Activated CD4-positive, alpha-beta T cell treated with anti-CD3 and anti-CD28 coated beads for 24 hours (primary cell): ENCODE results near the gene SMIM7.
"Not testable (repeated sequence)": the region's sequence is repeated elsewhere in the genome, so short reads cannot be mapped to it uniquely, and the experiment has no call there.

Source experiments
- DNase-seq, 2 donors: peaks; one replicate each; pipeline ENCODE4 v3.0.0-alpha.2; 2020; ENCODE audit warnings: low read depth in 2 of 2

Gene SMIM7

DNA sequence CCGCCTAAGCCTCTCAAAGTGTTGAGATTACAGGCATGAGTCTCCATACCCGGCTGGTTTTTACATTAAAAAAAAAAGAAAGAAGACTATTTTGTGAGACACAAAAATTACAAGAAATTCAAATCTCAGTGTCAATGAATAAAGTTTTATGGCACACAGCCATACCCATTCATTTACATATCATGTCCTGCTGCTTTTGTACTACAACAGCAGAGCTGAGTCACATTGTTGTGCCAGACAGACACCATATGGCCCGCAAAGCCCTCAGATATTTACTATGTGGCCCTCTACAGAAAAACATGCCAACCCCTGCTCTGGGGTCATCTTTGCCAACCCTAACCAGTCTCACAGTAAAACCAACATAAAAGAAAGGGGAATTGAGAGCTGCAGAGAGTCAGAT, 5.3 kb downstream of the SMIM7 start:
- no peak for DNase-seq

DNA sequence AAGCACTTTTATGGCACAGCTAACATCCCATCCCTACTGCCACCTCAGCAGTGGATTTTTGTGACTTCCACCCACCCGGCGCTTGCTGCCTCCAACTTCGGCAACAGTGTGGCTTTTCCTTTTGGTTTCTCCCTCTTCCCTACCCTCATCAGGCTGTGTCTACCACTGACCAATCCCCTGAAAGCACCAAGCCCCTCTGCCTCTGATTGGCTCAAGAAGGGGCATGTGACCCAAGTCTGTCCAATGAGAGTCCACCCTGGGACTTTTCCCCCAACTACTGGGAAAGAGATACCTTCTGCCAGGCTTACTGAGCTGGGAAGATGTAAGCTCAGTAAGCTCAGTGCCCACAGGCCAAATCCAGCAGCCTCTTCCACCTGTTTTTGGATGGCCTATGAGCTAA, 5.8 kb downstream of the SMIM7 start:
- DNase-seq, result no peak

DNA sequence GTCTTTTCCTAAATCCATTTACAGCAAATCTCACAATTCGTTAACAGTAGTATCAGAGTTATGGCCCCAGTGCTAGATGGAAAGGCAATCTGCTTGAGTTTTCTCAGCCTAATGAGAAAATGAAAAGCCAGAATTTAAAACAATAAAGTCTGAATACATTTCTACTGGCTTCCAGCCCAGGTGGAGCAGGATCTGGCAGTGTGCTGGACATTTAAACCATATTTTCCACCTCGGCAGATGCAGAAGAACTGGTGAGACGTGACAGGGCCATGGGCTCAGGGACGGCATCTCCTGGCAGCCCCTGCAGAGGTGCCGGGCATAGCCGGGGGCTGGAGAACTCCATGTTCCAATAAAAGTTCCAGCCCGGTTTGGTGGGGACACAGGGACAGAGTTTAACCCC, 7.1 kb downstream of the SMIM7 start:
- DNase-seq, result no peak

DNA sequence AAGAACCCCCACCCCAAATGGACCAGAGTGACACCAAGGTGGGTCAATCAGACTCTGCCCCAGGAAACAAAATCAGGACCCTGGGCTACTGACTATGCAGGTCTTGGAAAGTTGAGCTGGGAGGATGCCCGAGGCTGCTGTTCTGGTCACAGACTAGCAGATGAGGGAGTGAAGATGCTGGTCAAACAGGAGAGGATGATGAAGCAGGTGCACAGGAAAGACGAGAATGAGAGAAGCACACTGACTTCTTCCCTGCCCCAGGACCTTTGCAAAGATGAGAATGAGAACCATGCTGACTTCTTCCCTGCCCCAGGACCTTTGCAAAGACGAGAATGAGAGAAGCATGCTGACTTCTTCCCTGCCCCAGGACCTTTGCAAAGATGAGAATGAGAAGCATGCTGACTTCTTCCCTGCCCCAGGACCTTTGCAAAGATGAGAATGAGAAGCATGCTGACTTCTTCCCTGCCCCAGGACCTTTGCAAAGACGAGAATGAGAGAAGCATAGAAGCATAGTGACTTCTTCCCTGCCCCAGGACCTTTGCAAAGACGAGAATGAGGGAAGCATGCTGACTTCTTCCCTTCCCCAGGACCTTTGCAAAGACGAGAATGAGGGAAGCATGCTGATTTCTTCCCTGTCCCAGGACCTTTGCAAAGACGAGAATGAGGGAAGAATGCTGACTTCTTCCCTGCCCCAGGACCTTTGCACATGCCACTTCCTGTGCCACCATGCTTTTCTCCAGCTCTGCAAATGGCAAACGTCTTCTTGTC, 8.3 kb downstream of the SMIM7 start:
- not testable (repeated sequence) for DNase-seq

DNA sequence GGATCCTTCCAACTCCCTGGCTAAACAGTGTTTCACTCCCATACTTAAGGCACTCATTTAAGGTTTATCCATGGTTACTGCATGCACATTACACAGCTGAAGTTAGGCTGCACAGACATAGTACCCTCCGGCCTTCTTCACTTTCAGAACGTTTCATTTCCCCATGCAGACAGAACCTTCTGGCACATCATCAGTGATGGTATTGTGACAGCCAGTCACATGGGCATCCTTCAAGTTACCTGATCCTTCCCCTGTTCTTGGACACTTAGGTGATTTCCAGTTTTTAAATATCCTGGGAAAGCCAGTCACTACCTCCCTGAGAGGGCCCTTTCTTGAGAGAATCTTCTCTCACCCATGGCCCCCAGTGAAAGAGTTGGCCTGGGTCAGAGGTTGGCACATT, 9.1 kb downstream of the SMIM7 start:
- DNase-seq, result no peak

DNA sequence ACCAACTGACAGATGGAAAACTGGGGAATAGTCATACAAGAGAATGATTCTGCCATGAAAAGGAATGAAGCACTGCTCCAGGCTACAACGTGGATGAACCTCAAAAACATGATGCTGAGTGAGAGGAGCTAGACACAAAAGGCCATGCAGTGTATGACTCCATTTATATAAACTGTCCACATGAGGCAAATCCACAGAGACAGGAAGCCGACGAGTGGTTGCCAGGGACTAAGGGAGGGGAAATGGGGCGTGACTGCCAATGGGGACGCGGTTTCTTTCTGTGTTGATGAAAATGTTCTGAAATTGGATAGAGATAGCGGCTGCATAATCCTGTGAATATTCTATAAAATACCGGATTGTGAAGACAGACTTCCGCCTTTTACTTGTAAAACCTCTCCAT, 10.2 kb downstream of the SMIM7 start:
- no peak for DNase-seq

DNA sequence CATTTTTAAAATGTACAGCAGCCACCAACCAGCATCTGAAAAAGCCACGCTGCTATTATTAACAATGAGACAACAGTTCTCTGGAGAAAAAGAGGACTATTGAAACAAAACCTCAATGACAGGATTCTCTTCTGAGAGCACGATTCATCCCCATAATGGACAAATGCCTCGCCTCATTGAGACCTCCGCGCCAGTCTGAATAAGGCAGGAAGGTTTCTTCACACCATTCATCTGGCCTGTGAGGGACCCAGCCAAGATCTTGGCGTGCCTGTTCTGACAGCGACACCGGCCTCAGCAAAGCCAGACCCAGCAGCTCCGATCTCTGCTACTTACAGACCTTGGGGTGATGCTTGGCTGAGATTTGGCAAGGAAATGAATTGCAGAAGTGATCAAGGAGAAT, 14.8 kb downstream of the SMIM7 start:
- no peak for DNase-seq

DNA sequence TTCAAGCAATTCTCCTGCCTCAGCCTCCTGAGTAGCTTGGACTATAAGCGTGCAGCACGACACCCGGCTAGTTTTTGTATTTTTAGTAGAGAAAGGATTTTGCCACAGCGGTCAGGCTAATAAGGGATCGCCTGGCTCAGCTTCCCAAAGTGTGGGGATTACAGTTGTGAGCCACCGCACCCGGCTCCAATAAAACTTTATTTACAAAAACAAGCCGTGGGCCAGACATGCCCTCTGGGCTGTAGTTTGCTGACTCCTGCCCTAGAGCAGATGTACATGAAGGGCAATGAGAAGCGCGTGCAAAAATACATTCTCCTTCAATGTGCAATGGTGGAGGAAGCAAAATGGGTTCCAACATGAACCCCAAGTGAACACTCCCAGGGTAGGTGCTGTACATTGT, 18.2 kb downstream of the SMIM7 start:
- no peak for DNase-seq

DNA sequence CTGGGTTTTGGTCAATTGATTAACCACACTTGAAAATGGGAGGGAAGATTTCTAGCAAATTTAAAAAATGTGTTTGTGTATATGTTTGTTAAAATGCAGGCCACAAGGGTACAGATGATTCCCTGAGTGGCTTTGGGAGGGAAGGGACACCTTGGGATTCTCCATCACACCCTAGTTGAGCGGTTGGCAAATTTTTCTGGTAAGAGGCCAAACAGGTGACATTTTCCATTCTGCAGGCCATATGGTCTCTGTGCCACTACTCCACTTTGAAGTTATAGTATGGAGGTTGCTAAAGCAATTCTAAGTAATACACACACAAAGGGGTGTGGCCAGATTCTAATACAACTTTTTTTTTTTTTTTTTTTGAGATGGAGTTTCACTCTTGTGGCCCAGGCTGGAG, 19.0 kb downstream of the SMIM7 start:
- DNase-seq, result no peak

DNA sequence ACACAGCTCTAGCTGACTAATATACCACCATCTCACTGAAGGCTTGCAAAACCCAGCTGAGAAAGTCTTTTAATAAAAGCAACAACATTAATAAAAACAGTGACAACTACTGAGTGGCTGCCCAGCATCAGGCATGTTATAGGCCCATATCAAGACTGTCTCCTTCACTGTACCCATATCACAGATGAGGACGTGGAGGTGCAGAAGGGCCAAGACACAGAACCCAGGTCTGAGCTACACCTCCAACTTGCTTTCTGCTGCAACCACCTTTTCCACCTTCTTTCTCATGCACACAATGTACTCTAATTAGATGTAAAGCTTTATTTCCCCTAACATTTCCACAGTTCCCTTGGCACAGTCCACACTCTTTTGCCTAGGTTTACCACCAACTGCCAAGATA, 21.3 kb downstream of the SMIM7 start:
- no peak for DNase-seq

DNA sequence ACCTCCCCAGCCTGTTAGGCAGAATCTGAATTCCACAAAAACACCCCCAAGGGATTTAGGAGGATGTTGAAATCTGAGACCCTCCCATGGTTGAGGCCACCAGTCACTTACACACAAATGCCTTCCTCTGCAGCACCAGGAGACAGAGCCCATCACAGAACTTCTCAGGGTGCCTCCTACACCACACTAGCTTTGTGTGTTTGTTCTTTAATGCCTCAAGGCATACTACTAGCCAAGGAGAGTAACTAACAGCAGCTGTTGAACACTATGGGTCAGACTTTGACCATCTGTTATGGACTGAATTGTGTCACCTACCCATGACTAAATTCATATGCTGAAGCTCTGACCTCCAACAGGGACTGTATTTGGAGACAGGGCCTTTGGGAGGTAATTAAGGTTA, 22.4 kb downstream of the SMIM7 start:
- DNase-seq, result no peak

DNA sequence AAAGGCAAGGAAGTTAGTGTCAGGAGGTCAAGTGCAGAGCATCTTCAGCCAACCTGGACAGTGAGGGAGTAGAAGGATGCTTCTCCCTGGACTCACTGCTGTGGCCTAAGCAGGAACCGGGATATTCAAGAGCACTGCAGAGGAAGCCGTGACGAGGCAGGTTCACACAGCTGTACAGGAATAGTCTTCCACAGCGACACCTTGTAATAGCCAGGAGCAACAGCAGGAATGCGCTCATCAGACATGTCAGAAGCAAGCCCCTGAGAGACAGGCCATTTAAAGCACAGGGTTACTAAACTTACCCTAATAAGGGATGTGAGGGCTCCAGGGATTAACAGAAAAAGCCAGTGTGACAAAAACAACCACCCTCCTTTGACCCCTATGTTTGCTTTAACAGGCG, 28.5 kb downstream of the SMIM7 start:
- DNase-seq, result no peak

DNA sequence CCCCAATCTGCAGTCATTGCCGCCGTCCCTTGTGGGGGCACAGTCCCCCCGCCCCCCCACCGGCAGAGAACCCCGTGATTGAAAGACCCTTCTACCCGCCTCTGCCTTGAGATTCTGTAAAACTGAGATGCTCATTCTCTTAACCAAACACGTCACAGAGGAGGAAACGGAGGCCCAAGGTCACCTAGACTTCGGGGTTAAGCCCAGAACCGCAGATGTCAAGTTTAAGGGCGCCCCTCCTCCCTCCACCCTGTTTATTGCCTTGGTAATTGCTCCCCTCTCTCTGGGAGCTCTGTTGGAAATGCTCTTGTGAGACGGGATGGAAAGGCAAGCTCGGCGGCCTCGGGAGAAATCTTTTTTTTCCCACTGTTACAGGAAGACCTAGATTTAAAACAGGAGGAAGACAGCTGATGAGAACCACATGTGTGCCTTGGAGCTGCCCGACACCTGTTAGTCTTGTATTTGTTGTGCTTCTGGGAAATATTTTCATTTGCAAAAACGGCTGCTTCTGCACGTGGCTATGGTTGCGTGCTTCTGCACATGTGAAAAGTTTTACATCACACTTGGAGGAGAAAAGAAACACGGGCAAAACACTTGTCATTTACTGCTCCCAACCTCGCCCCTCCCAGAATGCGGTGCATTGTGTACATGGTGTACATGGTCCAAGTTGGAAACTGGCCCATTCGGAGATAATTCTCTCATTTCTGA, 30.8 kb downstream of the SMIM7 start:
- DNase-seq, result no peak

DNA sequence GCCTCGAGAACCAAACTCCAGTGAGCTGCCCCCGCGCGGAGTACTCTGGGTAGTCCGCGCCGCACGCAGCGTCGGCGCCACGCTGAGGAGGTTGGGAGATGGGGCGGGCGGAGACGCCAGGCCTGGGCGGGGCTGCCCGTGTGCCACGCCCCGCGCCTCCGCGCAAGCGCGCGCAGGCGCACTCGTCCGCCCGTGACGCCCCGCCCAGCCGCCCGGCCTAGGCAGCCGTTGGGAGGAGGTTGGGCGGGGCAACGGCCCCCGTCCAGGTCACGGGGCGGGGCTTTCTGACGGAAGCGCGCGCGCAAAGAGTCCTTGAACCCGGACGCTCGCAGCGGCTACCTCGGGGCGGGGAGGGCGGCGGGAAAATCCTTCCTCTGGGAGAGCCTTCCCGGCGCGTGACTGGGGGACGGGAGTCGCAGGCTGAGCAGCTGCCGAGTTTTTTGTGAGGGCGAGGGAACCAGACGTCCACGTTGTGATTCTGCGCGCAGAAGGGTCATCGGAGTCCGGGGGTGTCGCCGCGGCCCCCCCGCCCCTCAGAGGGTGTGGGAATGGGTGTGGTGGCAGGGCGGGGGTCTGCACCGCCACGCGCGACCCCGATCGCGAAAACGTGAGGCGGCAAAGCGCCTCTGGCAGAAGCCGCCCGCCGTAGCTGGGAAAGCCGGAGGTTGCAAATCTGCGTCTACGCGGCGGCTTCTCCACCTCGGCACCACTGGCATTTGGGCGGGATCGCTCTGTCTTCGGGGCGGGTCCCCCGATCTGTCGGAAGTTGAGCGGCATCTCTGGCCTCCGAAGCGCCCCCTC, 31.6 kb downstream of the SMIM7 start, which contains the start of gene MED26:
Gene MED26, minus strand, starts transcription at position 22 of the 801 bp plus-strand sequence. CDS start 261 bp downstream, outside the sequence.
- peak; percentile 93 to 95 for DNase-seq

DNA sequence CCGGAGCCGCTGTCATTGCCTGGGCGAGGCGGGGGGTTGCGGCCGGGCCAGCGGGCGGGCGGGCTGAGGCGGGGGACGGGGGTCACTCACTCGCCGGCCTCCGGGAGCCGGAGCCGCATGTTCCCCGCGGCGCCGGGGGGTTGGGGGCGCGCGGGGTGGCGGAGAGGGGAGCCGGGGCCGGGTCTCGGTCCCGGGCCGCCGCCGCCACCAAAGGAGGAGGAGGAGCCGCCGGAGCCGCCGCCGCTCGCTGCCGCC, 32.1 kb downstream of the SMIM7 start:
- no peak for DNase-seq

DNA sequence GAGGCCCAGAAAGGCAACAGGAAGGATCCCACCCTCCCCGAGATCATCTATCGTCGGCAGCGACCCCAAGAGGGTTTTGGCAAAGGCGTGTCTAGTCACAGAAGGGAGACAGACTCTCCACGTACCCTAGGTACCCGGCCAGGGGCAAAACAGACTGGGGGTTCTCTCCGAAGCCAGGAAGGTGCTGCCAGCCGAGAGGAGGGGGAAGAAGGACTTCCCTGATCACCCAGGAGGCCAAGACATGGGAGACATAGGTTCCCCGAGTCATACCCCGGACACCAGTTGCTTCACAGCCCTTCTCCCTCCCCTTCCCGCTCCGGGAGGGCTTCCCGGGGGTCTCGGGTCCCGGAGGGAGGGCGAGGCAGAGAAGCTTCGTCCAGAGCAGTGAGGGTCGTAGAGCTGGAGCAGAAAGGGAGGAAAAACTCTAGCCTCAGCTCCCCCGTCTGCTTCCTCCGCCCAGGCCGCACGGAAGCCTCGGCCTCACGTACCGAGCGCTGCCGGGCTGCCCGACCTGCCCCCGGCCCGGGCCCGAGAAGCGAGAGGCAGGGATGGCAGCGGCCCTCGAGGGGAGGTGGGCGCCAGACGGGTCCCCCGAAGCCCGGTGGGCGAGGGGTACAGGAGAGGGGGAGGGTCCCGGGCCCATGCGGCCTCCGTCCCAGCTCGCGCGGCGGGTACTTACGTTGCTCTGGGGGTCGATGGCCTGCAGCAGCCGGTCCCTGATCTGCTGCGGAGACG, 32.6 kb downstream of the SMIM7 start:
- DNase-seq, result no peak

DNA sequence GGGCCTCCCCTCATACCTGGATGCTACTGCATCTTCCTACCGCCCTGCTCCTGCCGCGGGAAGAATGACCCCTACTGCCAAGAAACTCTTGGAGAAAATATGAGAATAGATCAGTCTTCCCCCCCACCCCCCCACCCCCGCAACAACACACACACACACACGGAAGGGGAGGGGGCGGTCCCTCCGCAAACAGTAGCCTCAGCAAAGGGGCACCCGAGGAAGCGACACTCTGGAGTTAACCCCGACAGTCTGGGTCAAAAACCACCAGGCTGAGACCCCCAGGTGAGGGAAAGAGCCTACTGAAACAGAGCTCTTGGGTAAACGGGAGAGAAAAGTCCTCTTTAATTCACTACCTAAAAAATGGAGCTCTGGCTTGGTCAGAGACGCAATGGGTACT, 33.1 kb downstream of the SMIM7 start:
- no peak for DNase-seq

DNA sequence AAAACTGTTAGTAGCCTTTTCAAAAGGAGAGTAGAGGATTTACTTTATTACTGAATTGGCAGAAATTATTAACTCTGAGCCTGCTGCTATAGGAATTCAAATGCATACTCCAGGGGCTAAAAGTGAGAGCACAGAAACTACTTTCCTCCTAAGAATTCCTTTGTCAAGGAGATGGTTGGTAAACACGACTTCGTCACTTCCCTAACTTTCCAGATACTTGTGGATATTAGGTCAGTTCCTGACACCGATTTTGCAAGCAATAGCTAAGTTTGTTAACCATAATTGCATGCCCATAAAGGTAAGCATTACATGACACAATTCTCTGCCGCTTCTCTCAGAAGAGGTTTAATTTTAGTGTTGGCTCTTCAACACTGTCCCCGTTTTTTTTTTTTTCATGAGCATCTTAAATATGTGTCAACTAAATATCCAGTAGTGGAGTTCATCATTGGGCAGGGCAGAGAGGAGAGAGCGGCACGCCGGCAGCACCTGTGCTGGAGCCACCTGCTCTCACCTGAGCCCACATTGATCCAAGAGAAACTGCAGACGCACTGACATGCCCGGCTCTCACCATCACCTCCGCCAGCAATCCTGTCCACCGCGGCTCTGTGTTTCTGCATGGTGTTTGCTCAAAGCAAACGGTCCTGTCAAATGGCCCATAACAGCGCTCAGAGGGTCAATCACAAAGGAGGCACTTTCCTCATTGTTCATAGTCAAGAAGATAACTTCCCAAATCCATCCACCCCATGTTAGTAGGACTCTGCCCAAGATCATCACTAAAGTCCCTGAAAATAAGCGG, 34.6 kb downstream of the SMIM7 start:
- no peak for DNase-seq

DNA sequence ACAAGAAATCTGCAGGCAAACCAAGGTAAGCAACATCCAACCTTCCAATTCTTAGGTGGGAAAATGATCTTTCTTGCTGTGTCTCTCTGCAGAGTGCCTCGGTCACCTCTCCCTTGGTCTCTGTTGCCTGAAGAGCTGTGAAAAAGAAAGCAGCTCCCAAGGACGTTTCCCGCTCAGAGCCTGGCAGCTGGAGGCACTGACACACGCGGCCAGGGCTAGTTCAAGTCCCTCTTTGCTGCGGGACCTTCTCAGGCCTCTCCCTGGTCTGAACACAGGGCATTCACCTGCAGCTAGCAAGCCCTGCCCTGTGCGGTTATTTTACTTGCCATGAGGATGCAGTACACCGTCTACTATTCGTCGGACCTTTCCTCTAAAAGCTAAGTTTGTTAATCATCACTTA, 35.7 kb downstream of the SMIM7 start:
- DNase-seq, result no peak

DNA sequence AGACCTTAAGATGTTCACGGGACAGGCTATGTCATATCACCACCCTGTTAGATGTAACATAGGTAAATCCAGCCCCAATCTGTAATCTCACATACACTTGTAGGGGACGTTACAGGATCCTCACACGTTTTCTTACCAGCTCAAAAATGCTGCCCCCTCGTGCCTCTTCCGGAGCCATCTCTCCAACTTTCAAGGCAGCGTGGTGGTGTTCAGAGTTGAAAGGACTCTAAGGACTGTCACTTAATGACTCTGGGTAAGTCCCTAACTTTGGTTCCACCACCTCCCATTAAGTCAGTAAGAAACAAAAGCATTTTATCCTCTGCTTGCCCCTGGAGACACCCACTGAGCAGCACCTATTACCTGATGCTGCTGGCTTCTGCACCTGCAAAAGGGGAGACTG, 36.4 kb downstream of the SMIM7 start:
- DNase-seq, result no peak

DNA sequence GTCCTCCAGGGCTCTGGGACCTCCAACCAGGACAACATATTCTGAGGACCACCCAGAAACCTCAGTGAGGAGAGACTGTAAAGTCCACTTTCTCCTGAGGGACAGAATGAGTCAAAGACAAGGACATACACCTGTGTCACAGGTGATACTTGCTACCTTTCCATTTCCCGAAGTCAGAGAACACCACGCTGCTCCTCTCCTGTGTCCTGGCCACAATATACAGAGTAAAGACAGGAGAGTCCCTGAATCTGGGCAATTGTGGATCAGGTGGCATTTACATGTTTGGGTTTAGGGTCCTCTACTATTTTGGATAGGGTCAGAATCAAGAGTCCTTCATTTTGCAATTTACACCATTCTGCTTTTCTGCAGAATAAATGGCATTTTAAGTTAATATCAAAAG, 36.9 kb downstream of the SMIM7 start:
- DNase-seq, result no peak
